Mesendoderm (in vitro differentiated cells): Measurements from ENCODE around the gene AXIN2.

Source experiments
- DNase-seq: peaks from one replicate; pipeline ENCODE4 v3.0.0; 2013
- H2AK5ac ChIP-seq: 2 replicates; pipeline ENCODE4 v1.6.1; 2013; ENCODE audit warnings: low read length, inconsistent platforms
- H2BK120ac ChIP-seq: 2 replicates; pipeline ENCODE4 v1.6.1; 2013; ENCODE audit warnings: low read depth, mild to moderate bottlenecking, low read length, moderate library complexity, mixed read lengths
- H2BK15ac ChIP-seq: replicated peaks from 2 replicates; pipeline ENCODE4 v1.6.1; 2013; ENCODE audit warnings: low read depth, mild to moderate bottlenecking, moderate library complexity
- H2BK5ac ChIP-seq: 2 replicates; pipeline ENCODE4 v1.6.1; 2013; ENCODE audit warnings: low read length, inconsistent platforms
- H3K18ac ChIP-seq: 2 replicates; pipeline ENCODE4 v1.6.1; 2013; ENCODE audit warnings: mild to moderate bottlenecking, low read length, mixed read lengths
- H3K23ac ChIP-seq: one replicate; pipeline ENCODE4 v1.6.1; 2013; ENCODE audit warnings: low read length
- H3K27ac ChIP-seq: 2 replicates; pipeline ENCODE4 v1.5.1; 2013; ENCODE audit warnings: low read depth, mild to moderate bottlenecking, inconsistent platforms, low read length, moderate library complexity
- H3K27me3 ChIP-seq: 2 replicates; pipeline ENCODE4 v1.6.1; 2013; ENCODE audit warnings: low read length, control low read depth, mild to moderate bottlenecking, inconsistent platforms; ENCODE audit not compliant: insufficient read depth, poor library complexity
- H3K36me3 ChIP-seq: 2 replicates; pipeline ENCODE4 v1.6.1; 2013; ENCODE audit warnings: low read length, inconsistent platforms; ENCODE audit not compliant: control insufficient read depth, insufficient read depth
- H3K4ac ChIP-seq: one replicate; pipeline ENCODE4 v1.6.1; 2013; ENCODE audit warnings: low read depth, mild to moderate bottlenecking, low read length, moderate library complexity
- H3K4me1 ChIP-seq: 2 replicates; pipeline ENCODE4 v1.6.1; 2013; ENCODE audit warnings: low read depth, low read length, inconsistent platforms; ENCODE audit not compliant: control insufficient read depth
- H3K4me2 ChIP-seq: 2 replicates; pipeline ENCODE4 v1.6.1; 2013; ENCODE audit warnings: low read length
- H3K4me3 ChIP-seq: 2 replicates; pipeline ENCODE4 v1.5.1; 2013; ENCODE audit warnings: mild to moderate bottlenecking, low read length
- H3K56ac ChIP-seq: one replicate; pipeline ENCODE4 v1.6.1; 2013; ENCODE audit warnings: low read length
- H3K79me1 ChIP-seq: 2 replicates; pipeline ENCODE4 v1.6.1; 2013; ENCODE audit warnings: low read length, inconsistent platforms
- H3K79me2 ChIP-seq: 2 replicates; pipeline ENCODE4 v1.6.1; 2013; ENCODE audit warnings: mild to moderate bottlenecking, low read length; ENCODE audit not compliant: control insufficient read depth, insufficient read depth
- H3K9ac ChIP-seq: 2 replicates; pipeline ENCODE4 v1.6.1; 2013; ENCODE audit warnings: low read length, inconsistent platforms
- H4K5ac ChIP-seq: one replicate; pipeline ENCODE4 v1.6.1; 2013; ENCODE audit warnings: low read length
- H4K8ac ChIP-seq: one replicate; pipeline ENCODE4 v1.6.1; 2013; ENCODE audit warnings: low read depth, mild to moderate bottlenecking, control low read depth, low read length, moderate library complexity
- WGBS: extraction: QIAGEN DNeasy Blood & Tissue Kit; methylation state at CpG from one replicate; pipeline ENCODE4 v1.1.7; 2013; ENCODE audit warnings: low lambda C conversion rate, missing lambda C conversion rate; ENCODE audit not compliant: insufficient coverage; ENCODE audit errors: extremely low coverage; 5-methylcytosine and 5-hydroxymethylcytosine counted together

The AXIN2 gene

GRCh38 chr17:65593855-65594845, 32.7 kb upstream of the AXIN2 start:
- Histone ChIP-seq H3K79me1 (no peaks in the 10 kb centered on the region), H3K27ac (peak overlapping the region; percentile 64), H3K9ac (peak overlapping the region; percentile 33), H3K56ac (peak overlapping the region; percentile 51), H3K4me1 (peaks cover 10% of the 10 kb centered on the region), H3K79me2 (no peaks in the 10 kb centered on the region), H3K36me3 (no peaks in the 10 kb centered on the region), H3K4ac (no peak overlapping the region), H4K8ac (no peak overlapping the region), H3K4me3 (no peak overlapping the region), H2BK5ac (peak overlapping the region; percentile 39), H4K5ac (no peak overlapping the region), H3K27me3 (no peaks in the 10 kb centered on the region), H2AK5ac (no peak overlapping the region), H3K4me2 (peak overlapping the region; percentile 21), H2BK15ac (no peak overlapping the region), H3K23ac (no peak overlapping the region), H3K18ac (peak overlapping the region; percentile 72), H2BK120ac (peak overlapping the region; percentile 76)
- no CpG with 5 or more reads among the region's 18 CpGs for WGBS
- DNase-seq = peak; percentile 60

DNA sequence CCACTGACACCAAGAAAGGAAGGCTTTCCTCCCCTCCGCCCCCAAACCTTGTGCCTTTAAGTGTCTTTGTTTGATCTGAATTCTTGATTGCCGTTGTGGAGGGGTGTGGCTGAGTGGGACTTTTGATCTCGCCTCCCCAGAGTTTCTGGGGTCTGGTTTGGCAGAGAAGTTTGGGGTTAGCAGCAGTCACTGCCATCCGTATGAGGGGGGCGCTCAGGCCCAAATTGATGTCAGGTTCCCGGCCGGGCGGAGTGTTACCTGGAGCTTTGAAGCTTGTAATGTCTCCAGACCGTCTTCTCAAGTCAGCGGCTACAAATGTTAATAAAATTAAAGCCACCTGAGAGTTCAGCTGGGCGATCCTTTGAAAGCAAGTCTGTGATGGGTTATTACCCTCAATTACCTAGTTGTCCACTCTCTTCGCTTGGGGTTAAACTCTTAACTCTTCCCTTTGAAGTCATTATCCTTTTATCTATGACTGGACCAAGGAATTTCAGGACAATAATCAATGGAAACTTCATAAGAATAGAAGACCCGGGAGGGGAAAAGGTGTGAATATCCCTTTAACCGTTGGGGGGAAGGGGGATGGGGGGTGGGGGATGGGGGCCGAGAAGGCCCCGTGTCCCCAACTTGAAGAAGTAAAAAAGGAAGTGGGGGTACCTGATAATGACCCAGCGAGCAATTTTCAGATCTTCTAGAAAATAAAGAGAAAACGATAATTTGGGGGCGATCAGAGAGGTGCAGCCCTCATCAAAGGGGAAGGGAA, 31.8 kb upstream of the AXIN2 start:
- Histone ChIP-seq H3K4me1 (peaks cover 10% of the 10 kb centered on the region), H3K27me3 (no peaks in the 10 kb centered on the region), H2BK15ac (no peak overlapping the region), H3K56ac (peak overlapping the region; percentile 71), H3K4ac (peak overlapping the region; percentile 59), H3K79me1 (no peaks in the 10 kb centered on the region), H3K9ac (peak overlapping the region; percentile 33), H3K4me3 (no peak overlapping the region), H3K79me2 (no peaks in the 10 kb centered on the region), H3K23ac (no peak overlapping the region), H3K4me2 (peak overlapping the region; percentile 21), H4K8ac (no peak overlapping the region), H4K5ac (no peak overlapping the region), H3K27ac (peak overlapping the region; percentile 22), H3K36me3 (no peaks in the 10 kb centered on the region), H2BK120ac (peak overlapping the region; percentile 76), H2AK5ac (no peak overlapping the region), H2BK5ac (peak overlapping the region; percentile 48), H3K18ac (peak overlapping the region; percentile 65)
- no CpG with 5 or more reads among the region's 19 CpGs for WGBS
- DNase-seq = peak; percentile 55

- H3K27ac ChIP-seq = no peak overlapping the region
- H2AK5ac ChIP-seq = no peak overlapping the region
- H3K56ac ChIP-seq = no peak overlapping the region
- H3K9ac ChIP-seq = no peak overlapping the region
- no peak for DNase-seq
- H3K23ac ChIP-seq = no peak overlapping the region
- no peak overlapping the region for H4K8ac ChIP-seq
- H3K79me1 ChIP-seq = no peaks in the 10 kb centered on the region
- peak overlapping the region; percentile 65 for H3K18ac ChIP-seq
- H2BK15ac ChIP-seq = no peak overlapping the region
- no CpG with 5 or more reads among the region's 7 CpGs for WGBS
- no peaks in the 10 kb centered on the region for H3K36me3 ChIP-seq
- no peak overlapping the region for H4K5ac ChIP-seq
- no peaks in the 10 kb centered on the region for H3K27me3 ChIP-seq
- H2BK5ac ChIP-seq = no peak overlapping the region
- peak overlapping the region; percentile 47 for H2BK120ac ChIP-seq
- no peak overlapping the region for H3K4me2 ChIP-seq
- H3K4me1 ChIP-seq = peaks cover 11% of the 10 kb centered on the region
- H3K4ac ChIP-seq = peak overlapping the region; percentile 59
- H3K79me2 ChIP-seq = no peaks in the 10 kb centered on the region
- no peak overlapping the region for H3K4me3 ChIP-seq
Measured at GRCh38 chr17:65592125-65592965, 30.9 kb upstream of the AXIN2 start.

DNA sequence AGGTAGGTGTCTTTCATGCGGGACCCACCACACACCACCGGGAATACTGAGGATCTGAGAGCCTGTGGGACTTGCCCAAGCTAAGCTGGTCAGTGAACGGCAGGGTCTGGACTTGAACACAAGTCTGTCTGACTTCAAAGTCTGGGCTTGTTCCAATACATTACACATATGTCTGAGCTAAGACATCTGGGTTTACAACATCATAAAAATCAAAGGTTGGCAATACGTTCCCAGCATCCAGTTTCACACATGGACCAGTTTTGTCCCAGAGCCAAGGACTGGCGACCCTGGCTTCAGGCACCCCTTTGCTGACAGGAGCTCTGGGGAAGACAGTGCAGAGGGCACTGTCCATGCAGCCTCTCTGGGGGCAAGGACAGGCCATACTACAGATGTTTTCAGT, 27.9 kb upstream of the AXIN2 start:
- Histone ChIP-seq H2BK15ac (no peak overlapping the region), H2BK120ac (no peak overlapping the region), H3K4ac (no peak overlapping the region), H2AK5ac (no peak overlapping the region), H4K8ac (no peak overlapping the region), H3K79me2 (no peaks in the 10 kb centered on the region), H3K4me3 (no peak overlapping the region), H3K4me1 (peaks cover 16% of the 10 kb centered on the region), H3K18ac (no peak overlapping the region), H3K56ac (no peak overlapping the region), H3K36me3 (no peaks in the 10 kb centered on the region), H3K23ac (no peak overlapping the region), H3K9ac (no peak overlapping the region), H4K5ac (no peak overlapping the region), H3K79me1 (no peaks in the 10 kb centered on the region), H3K27ac (no peak overlapping the region), H3K4me2 (no peak overlapping the region), H2BK5ac (no peak overlapping the region), H3K27me3 (no peaks in the 10 kb centered on the region)
- DNase-seq = no peak
- no CpG with 5 or more reads among the region's 5 CpGs for WGBS

- H2BK120ac ChIP-seq = no peak overlapping the region
- H3K4me2 ChIP-seq = no peak overlapping the region
- no peak overlapping the region for H2AK5ac ChIP-seq
- H3K18ac ChIP-seq = peak overlapping the region; percentile 34
- no peak overlapping the region for H3K9ac ChIP-seq
- H3K4ac ChIP-seq = no peak overlapping the region
- no peak overlapping the region for H4K8ac ChIP-seq
- no peaks in the 10 kb centered on the region for H3K79me1 ChIP-seq
- H3K27me3 ChIP-seq = no peaks in the 10 kb centered on the region
- WGBS = no CpG with 5 or more reads among the region's 9 CpGs
- DNase-seq = peak; percentile 72
- peaks cover 12% of the 10 kb centered on the region for H3K4me1 ChIP-seq
- no peak overlapping the region for H2BK5ac ChIP-seq
- H3K23ac ChIP-seq = no peak overlapping the region
- H3K79me2 ChIP-seq = no peaks in the 10 kb centered on the region
- H4K5ac ChIP-seq = no peak overlapping the region
- H3K27ac ChIP-seq = no peak overlapping the region
- peak overlapping the region; percentile 26 for H3K56ac ChIP-seq
- H3K4me3 ChIP-seq = no peak overlapping the region
- H3K36me3 ChIP-seq = no peaks in the 10 kb centered on the region
- H2BK15ac ChIP-seq = no peak overlapping the region
Measured at GRCh38 chr17:65588181-65588808, 26.8 kb upstream of the AXIN2 start.
